ENCODE results near the gene STK11IP. TPM values are rescaled to one million over a fixed set of nuclear protein-coding genes. Genes with fewer than 3 reads are reported as not detected.
A peak's percentile ranks its signal among the peaks of the same experiment; 100 is the strongest.

Gene STK11IP
- 13.9 and 14.7 TPM in 2 replicates for total RNA-seq (2014; rRNA removed; shearing (Covaris generic))
- 13.2 and 18.7 TPM in 2 replicates for polyA plus RNA-seq (2015; cell fraction: cytosol; rRNA removed)
- polyA plus RNA-seq (2015; cell fraction: nucleus; rRNA removed), result 224 and 322 TPM in 2 replicates

- in situ Hi-C loops (cut with HindIII; ENCODE audit: low pct_unique_long_range_greater_than_20kb, low sequenced_read_pairs), result no loop called here
Observed at GRCh38 chr2:219597552-219598307, at the start of gene STK11IP. TSS of gene STK11IP (plus strand) at chr2:219597857. CDS start at chr2:219598120, 263 bp downstream.

GRCh38 chr2:219548990-219549389 lies 48.7 kb upstream of the STK11IP start:
- no peak for DNase-seq (ENCODE audit: low read depth, low spot score)
- in situ Hi-C loops (cut with HindIII; ENCODE audit: low pct_unique_long_range_greater_than_20kb, low sequenced_read_pairs), result no loop called here

More at GRCh38 chr2:219597552-219598307, at the start of gene STK11IP:
- DNase-seq (ENCODE audit: low read depth, low spot score), result peak; percentile 97

GRCh38 chr2:219549619-219550018 lies 48.0 kb upstream of the STK11IP start:
- no peak for DNase-seq (ENCODE audit: low read depth, low spot score)
- in situ Hi-C loops (cut with HindIII; ENCODE audit: low pct_unique_long_range_greater_than_20kb, low sequenced_read_pairs), result no loop called here

- in situ Hi-C loops (cut with HindIII; ENCODE audit: low pct_unique_long_range_greater_than_20kb, low sequenced_read_pairs), result no loop called here
- peak; percentile 11 for DNase-seq (ENCODE audit: low read depth, low spot score)
Observed at GRCh38 chr2:219551441-219552381, 45.9 kb upstream of the STK11IP start.

- DNase-seq (ENCODE audit: low read depth, low spot score), result peak; percentile 80
- in situ Hi-C loops (cut with HindIII; ENCODE audit: low pct_unique_long_range_greater_than_20kb, low sequenced_read_pairs), result no loop called here
Observed at GRCh38 chr2:219552382-219553167, 45.1 kb upstream of the STK11IP start.

- no peak for DNase-seq (ENCODE audit: low read depth, low spot score)
- in situ Hi-C loops (cut with HindIII; ENCODE audit: low pct_unique_long_range_greater_than_20kb, low sequenced_read_pairs), result no loop called here
Observed at GRCh38 chr2:219553168-219553417, 44.6 kb upstream of the STK11IP start.

GRCh38 chr2:219553463-219553963 lies 44.1 kb upstream of the STK11IP start:
- DNase-seq (ENCODE audit: low read depth, low spot score), result no peak
- in situ Hi-C loops (cut with HindIII; ENCODE audit: low pct_unique_long_range_greater_than_20kb, low sequenced_read_pairs), result no loop called here

GRCh38 chr2:219554350-219554749 lies 43.3 kb upstream of the STK11IP start:
- no peak for DNase-seq (ENCODE audit: low read depth, low spot score)

GRCh38 chr2:219555956-219556355 lies 41.7 kb upstream of the STK11IP start:
- no peak for DNase-seq (ENCODE audit: low read depth, low spot score)

More at GRCh38 chr2:219554350-219554749, 43.3 kb upstream of the STK11IP start:
- in situ Hi-C loops (cut with HindIII; ENCODE audit: low pct_unique_long_range_greater_than_20kb, low sequenced_read_pairs), result no loop called here

GRCh38 chr2:219556413-219556812 lies 41.2 kb upstream of the STK11IP start:
- no peak for DNase-seq (ENCODE audit: low read depth, low spot score)
- in situ Hi-C loops (cut with HindIII; ENCODE audit: low pct_unique_long_range_greater_than_20kb, low sequenced_read_pairs), result no loop called here

More at GRCh38 chr2:219555956-219556355, 41.7 kb upstream of the STK11IP start:
- in situ Hi-C loops (cut with HindIII; ENCODE audit: low pct_unique_long_range_greater_than_20kb, low sequenced_read_pairs), result no loop called here

- in situ Hi-C loops (cut with HindIII; ENCODE audit: low pct_unique_long_range_greater_than_20kb, low sequenced_read_pairs), result no loop called here
- DNase-seq (ENCODE audit: low read depth, low spot score), result no peak
Observed at GRCh38 chr2:219557320-219557719, 40.3 kb upstream of the STK11IP start.

- DNase-seq (ENCODE audit: low read depth, low spot score), result no peak
- in situ Hi-C loops (cut with HindIII; ENCODE audit: low pct_unique_long_range_greater_than_20kb, low sequenced_read_pairs), result no loop called here
Observed at GRCh38 chr2:219557791-219558785, 39.6 kb upstream of the STK11IP start.

- in situ Hi-C loops (cut with HindIII; ENCODE audit: low pct_unique_long_range_greater_than_20kb, low sequenced_read_pairs), result no loop called here
- no peak for DNase-seq (ENCODE audit: low read depth, low spot score)
Observed at GRCh38 chr2:219559156-219559915, 38.3 kb upstream of the STK11IP start.

- in situ Hi-C loops (cut with HindIII; ENCODE audit: low pct_unique_long_range_greater_than_20kb, low sequenced_read_pairs), result no loop called here
- DNase-seq (ENCODE audit: low read depth, low spot score), result no peak
Observed at GRCh38 chr2:219560037-219560892, 37.4 kb upstream of the STK11IP start.

GRCh38 chr2:219560893-219561178 lies 36.8 kb upstream of the STK11IP start:
- in situ Hi-C loops (cut with HindIII; ENCODE audit: low pct_unique_long_range_greater_than_20kb, low sequenced_read_pairs), result no loop called here

More at GRCh38 chr2:219560893-219561178, 36.8 kb upstream of the STK11IP start:
- no peak for DNase-seq (ENCODE audit: low read depth, low spot score)
